Measurements from ENCODE around the gene THAP8.

Gene THAP8

GRCh38 chr19:36054119-36054732 lies at the start of gene THAP8:
Gene THAP8 (minus strand): TSS chr19:36054285. CDS start chr19:36054217, 68 bp downstream.
- peak; percentile 99 to 100 for DNase-seq (ENCODE audit: low read depth in 2 of 2, low spot score in 1 of 2)

GRCh38 chr19:36103040-36103626 lies 49.0 kb upstream of the THAP8 start:
- no peak for DNase-seq (ENCODE audit: low read depth in 2 of 2, low spot score in 1 of 2)

GRCh38 chr19:36101550-36102327 lies 47.7 kb upstream of the THAP8 start:
- no peak for DNase-seq (ENCODE audit: low read depth in 2 of 2, low spot score in 1 of 2)

- no peak for DNase-seq (ENCODE audit: low read depth in 2 of 2, low spot score in 1 of 2)
Observed at GRCh38 chr19:36100476-36100875, 46.4 kb upstream of the THAP8 start.

GRCh38 chr19:36099166-36099785 lies 45.2 kb upstream of the THAP8 start:
- DNase-seq (ENCODE audit: low read depth in 2 of 2, low spot score in 1 of 2): no peak

GRCh38 chr19:36097036-36097435 lies 43.0 kb upstream of the THAP8 start:
- no peak for DNase-seq (ENCODE audit: low read depth in 2 of 2, low spot score in 1 of 2)

GRCh38 chr19:36093687-36094086 lies 39.6 kb upstream of the THAP8 start:
- DNase-seq (ENCODE audit: low read depth in 2 of 2, low spot score in 1 of 2): no peak

GRCh38 chr19:36093146-36093662 lies 39.1 kb upstream of the THAP8 start:
- DNase-seq (ENCODE audit: low read depth in 2 of 2, low spot score in 1 of 2): no peak

- no peak for DNase-seq (ENCODE audit: low read depth in 2 of 2, low spot score in 1 of 2)
Observed at GRCh38 chr19:36092566-36092965, 38.5 kb upstream of the THAP8 start.

GRCh38 chr19:36090910-36091695 lies 37.0 kb upstream of the THAP8 start:
- no peak for DNase-seq (ENCODE audit: low read depth in 2 of 2, low spot score in 1 of 2)

- no peak for DNase-seq (ENCODE audit: low read depth in 2 of 2, low spot score in 1 of 2)
Observed at GRCh38 chr19:36089847-36090246, 35.8 kb upstream of the THAP8 start.

- no peak for DNase-seq (ENCODE audit: low read depth in 2 of 2, low spot score in 1 of 2)
Observed at GRCh38 chr19:36086326-36086725, 32.2 kb upstream of the THAP8 start.

- DNase-seq (ENCODE audit: low read depth in 2 of 2, low spot score in 1 of 2): no peak
Observed at GRCh38 chr19:36084231-36085009, 30.3 kb upstream of the THAP8 start.

- DNase-seq (ENCODE audit: low read depth in 2 of 2, low spot score in 1 of 2): no peak
Observed at GRCh38 chr19:36082916-36083315, 28.8 kb upstream of the THAP8 start.

- no peak for DNase-seq (ENCODE audit: low read depth in 2 of 2, low spot score in 1 of 2)
Observed at GRCh38 chr19:36081894-36082293, 27.8 kb upstream of the THAP8 start.

- no peak for DNase-seq (ENCODE audit: low read depth in 2 of 2, low spot score in 1 of 2)
Observed at GRCh38 chr19:36081385-36081784, 27.3 kb upstream of the THAP8 start.

- DNase-seq (ENCODE audit: low read depth in 2 of 2, low spot score in 1 of 2): no peak
Observed at GRCh38 chr19:36079389-36079945, 25.4 kb upstream of the THAP8 start.

- DNase-seq (ENCODE audit: low read depth in 2 of 2, low spot score in 1 of 2): no peak
Observed at GRCh38 chr19:36073121-36073876, 19.2 kb upstream of the THAP8 start.

GRCh38 chr19:36072081-36072480 lies 18.0 kb upstream of the THAP8 start:
- no peak for DNase-seq (ENCODE audit: low read depth in 2 of 2, low spot score in 1 of 2)

All from stimulated activated CD8-positive, alpha-beta memory T cell treated with anti-CD3 and anti-CD28 coated beads, Interleukin-4, amount 100 ng/mL, for 4 hours (primary cell).